GM18499 (cell line): ENCODE data around the gene KCNE4.

Experiments used
- ATAC-seq: cut with Tn5 transposase; IDR thresholded peaks from one replicate; pipeline ENCODE4 v1.9.1; 2021; ENCODE audit warnings: moderate number of reproducible peaks; ENCODE audit not compliant: insufficient read depth, unreplicated experiment

KCNE4 gene

DNA sequence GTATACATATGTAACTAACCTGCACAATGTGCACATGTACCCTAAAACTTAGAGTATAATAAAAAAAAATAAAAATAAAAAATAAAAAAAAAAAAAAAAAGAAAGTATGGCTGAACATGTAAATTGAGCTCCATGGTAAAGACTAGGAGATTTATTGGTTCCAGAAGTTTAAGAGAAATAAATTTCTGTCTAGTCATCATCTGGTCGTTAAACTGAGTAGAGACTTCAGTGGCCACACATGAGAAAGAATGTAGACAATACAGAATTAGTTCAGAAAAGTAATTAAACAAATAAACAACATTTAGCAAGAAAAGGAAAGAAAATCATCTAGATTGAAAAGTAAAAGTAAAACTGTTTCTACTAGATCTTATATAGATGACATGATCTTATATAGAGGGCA is 12.4 kb upstream of the KCNE4 start:
- ATAC-seq: no peak

DNA sequence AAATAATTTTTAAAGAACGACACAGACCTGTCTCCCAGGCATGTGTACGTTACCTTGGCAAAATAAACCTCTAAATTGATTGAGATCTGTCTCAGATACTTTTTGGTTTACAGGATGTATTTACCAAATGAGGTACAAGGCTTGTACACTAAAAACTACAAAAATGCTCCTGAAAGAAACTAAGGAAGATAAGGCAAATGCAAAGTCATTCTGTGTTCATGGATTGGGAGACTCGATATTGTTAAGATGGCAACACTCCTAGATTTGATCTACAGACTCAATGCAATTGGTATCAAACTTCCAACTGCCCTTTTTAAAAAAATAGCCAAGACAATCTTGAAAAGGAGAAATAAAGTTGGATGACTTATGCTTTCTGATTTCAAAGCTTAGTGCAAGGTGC is 11.5 kb upstream of the KCNE4 start:
- ATAC-seq: no peak

DNA sequence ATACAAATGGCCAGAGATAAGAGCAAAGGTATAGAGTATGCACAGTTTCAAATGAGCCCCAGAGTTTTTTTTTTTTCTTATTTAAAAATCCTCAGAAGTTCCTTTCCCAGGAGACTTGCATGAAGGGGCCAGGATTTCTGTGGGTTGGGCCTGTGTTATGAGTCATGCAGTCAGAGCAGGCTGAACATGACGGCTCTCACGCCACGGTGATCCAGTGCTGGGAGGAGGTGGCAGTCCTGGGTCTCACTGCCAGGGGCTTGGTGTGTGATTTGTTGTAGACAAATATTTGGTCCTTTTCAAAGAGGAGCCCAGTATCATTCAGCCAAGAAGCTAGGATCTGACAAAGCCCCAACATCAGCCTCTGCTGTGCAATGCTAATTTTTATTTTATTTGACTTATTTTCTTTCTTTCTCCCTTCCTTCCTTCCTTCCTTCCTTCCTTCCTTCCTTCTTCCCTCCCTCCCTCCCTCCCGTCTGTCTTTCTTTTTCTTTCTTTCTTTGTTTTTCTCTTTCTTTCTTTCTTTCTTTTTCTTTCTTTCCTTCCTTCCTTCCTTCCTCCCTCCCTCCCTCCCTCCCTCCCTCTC is 10.4 kb upstream of the KCNE4 start:
- no peak for ATAC-seq

GRCh38 chr2:223042284-223042683 is 9.7 kb upstream of the KCNE4 start:
- ATAC-seq: no peak

DNA sequence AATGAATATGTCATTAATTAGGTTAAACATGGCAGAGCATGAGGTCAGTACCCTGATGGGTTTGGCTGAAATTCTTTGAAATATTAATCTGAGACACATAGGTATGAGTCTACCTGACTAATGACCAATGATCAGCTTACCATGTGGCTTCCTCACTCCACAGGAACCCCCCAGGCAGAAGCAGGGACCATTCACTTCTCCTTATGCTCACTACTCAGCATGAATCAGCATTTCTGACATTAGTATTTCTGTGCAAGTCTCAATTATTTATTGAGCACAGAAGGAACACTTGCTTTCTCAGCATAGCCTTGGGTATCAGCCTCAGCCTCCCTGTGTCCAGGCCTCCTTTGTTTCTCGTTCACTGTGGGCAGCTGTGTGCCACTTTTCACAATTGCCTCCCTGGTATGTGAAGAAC is 9.3 kb upstream of the KCNE4 start:
- no peak for ATAC-seq

DNA sequence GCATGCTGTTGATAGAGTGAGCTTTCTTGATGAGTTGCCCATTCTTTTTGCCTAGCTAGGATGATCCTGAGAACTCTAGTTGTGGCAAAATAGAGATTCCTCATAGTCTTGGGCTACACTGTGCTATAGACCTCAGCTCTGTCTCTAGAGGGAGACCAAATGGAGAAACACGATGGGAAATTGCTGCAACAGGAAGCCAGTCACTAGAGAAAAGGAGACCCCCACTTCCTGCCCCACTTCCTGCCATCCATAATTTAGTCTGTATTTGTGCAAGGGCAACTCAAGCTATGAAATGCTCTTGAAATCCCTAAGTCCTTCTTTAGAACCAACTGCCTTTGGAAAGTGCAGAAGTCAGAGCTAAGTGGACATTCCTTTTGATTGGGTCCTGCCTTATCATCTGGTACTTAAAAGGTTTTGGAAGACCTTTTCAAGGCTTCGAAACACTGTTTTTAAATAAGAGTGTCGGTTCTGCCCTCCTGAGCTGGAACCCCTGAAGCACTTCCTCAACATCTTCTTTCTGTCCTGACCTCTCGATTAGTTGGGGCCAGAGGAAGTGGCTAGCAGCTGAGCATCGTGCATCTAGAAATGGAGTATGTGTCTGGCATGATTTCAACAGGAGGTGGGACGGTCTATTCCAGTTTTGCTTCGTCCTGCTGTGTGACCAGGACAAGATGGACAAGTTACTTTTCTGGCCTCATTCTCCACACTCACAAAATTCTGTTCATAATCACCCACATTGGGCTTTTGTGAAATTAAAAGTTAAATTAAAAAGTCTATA is 8.6 kb upstream of the KCNE4 start:
- ATAC-seq: no peak

GRCh38 chr2:223044092-223044836 is 7.7 kb upstream of the KCNE4 start:
- no peak for ATAC-seq

DNA sequence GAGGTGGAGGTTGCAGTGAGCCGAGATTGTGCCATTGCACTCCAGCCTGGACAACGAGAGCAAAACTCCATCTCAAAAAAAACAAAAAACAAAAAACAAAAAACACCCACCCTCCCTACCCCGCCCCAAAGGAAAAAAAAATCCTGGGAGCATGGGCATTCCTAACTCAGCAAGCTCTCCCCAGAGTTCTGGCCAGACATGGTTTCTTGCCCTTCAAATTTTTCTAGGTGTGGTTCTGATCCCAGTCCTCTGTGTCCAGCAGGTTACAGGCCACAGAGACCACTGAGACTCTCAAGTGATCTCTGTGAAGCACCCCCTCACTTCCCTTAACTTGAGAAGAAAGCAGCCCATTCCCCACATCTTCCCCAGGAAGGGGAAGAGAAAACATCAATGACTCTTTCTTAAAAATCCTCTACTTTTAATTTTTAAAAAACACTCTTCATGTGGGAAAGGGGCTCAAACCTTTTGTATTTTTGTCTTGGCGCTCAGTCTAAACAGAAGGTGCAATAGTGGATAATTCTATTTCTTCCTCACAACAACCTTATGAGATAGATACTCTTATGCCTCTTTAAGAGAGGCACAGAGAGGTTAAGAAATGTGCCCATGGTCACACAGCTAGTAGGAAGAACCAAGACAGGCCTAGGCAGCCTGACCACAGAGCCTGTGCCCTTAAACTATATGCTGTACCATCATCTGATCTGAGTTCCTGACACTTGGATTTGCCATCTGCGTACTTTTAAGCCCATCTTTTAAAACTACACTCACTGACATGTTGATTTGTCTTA is 6.9 kb upstream of the KCNE4 start:
- no peak for ATAC-seq

DNA sequence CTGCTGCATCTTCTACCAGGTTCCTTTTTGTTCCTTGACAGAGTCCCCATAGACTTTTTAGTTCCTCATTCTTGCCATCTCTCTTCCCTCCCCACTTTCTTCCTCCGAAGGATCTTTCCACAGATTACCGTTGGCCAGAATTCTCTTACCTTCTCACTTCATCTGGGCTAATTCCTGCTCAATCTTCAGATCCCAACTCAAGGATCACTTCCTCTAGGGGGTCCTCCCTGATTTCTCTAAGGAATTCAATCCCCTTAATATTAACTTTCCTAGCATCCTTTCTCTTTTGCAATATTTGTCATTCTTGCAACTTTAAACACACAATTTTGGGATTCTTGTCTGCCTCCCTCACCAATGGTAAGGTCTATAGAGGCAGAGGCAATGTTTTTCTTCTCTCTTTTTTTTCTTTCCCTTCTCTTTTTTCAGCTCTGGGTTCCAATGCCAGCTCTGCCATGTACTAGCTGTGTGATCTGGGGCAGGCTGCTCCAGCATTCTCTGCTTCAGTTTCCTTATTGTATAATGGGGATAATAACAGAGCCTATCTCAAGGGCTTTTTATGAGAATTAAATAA is 5.4 kb upstream of the KCNE4 start:
- ATAC-seq: no peak

- ATAC-seq: no peak
Measured at GRCh38 chr2:223047260-223047761, 4.7 kb upstream of the KCNE4 start.

GRCh38 chr2:223048519-223048918 is 3.5 kb upstream of the KCNE4 start:
- peak; percentile 84 for ATAC-seq

- ATAC-seq: no peak
Measured at GRCh38 chr2:223049356-223049755, 2.6 kb upstream of the KCNE4 start.

DNA sequence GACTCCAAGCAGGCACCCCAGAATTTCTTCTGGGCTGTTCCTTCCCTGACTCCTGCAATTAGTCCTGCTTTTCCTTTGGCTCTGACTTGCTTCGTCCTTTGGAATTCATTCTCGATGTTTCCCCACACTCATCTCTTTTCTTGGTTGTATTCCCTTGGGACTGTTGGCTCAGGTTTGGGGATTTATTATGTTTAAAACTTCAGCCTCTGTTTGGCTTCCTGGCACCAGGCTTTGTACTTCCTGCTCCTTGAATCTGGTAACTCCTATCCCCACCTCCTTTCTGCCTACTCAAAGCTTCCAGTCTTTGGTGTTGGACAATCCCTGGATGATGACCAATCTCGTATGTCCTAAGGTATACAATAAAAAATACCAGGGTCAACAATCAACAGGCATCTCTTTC is 1.8 kb upstream of the KCNE4 start:
- ATAC-seq: no peak

GRCh38 chr2:223050900-223051504 is 988 bp upstream of the KCNE4 start:
- ATAC-seq: no peak

DNA sequence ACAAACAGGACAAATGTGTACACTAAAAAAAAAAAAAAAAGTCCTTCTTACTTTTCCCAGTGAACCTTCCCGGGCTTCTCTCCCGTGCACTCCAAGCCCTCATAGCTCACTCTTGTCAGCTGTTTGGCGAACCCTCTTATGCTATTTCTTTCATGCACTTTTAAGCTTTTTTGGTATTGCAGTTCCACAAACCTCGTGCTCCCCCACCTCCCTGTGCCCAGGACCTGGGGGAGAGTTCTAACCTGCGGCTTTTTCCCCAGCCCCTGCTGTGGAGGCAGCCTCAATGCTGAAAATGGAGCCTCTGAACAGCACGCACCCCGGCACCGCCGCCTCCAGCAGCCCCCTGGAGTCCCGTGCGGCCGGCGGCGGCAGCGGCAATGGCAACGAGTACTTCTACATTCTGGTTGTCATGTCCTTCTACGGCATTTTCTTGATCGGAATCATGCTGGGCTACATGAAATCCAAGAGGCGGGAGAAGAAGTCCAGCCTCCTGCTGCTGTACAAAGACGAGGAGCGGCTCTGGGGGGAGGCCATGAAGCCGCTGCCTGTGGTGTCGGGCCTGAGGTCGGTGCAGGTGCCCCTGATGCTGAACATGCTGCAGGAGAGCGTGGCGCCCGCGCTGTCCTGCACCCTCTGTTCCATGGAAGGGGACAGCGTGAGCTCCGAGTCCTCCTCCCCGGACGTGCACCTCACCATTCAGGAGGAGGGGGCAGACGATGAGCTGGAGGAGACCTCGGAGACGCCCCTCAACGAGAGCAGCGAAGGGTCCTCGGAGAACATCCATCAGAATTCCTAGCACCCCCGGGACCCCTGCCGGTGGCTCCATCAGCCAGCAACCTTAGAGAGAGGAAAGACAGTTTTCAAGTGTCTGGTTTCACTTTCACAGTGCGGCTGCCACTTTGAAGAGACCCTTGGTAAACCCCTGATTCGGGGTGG is 826 bp downstream of the KCNE4 start:
- no peak for ATAC-seq

DNA sequence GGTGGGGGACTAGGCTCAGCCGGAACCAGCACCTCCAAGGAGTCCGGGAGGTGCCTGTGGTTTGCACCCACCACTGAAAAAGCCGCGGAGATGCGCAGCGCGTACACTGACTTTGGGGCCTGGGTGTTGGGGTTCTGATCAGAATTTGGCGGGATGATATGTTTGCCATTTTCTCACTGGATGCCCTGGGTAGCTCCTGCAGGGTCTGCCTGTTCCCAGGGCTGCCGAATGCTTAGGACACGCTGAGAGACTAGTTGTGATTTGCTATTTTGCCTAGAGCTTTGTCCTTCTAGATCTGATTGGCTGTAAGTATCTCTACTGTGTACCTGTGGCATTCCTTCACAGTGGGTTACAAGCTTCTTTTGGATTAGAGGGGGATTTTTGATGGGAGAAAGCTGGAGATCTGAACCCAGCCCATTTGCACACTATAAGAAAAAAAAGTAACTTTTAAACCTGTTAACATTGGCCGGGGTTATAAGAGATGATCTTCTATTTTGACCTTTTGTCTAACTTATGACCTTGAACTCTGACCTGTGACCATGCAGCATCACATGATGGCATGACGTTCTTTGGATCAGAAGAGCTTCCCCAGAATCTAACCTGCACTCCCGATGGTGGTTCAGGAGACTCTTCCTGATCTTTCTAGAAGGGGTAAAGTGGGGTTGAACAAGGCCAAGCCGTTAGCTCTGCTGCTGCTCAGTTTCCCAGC is 1.6 kb downstream of the KCNE4 start:
- no peak for ATAC-seq

GRCh38 chr2:223054193-223054781 is 2.3 kb downstream of the KCNE4 start:
- ATAC-seq: no peak

GRCh38 chr2:223055140-223055539 is 3.1 kb downstream of the KCNE4 start:
- no peak for ATAC-seq
